NCI-H226 (cell line): ENCODE data around the gene TTLL7.
"Not testable (repeated sequence)": the region's sequence is repeated elsewhere in the genome, so short reads cannot be mapped to it uniquely, and the experiment has no call there.

Experiments
- DNase-seq: peaks from one replicate; pipeline ENCODE4 v3.0.0-alpha.2; 2015

The TTLL7 gene

GRCh38 chr1:83927701-83928100 lies 71.2 kb downstream of the TTLL7 start:
- DNase-seq: no peak

GRCh38 chr1:83927061-83927460 lies 71.9 kb downstream of the TTLL7 start:
- DNase-seq: no peak

- no peak for DNase-seq
Measured at GRCh38 chr1:83923553-83923952, 75.4 kb downstream of the TTLL7 start.

GRCh38 chr1:83922431-83922830 lies 76.5 kb downstream of the TTLL7 start:
- no peak for DNase-seq

GRCh38 chr1:83920320-83920719 lies 78.6 kb downstream of the TTLL7 start:
- peak; percentile 88 for DNase-seq

GRCh38 chr1:83919872-83920271 lies 79.1 kb downstream of the TTLL7 start:
- no peak for DNase-seq

- peak; percentile 58 for DNase-seq
Measured at GRCh38 chr1:83918688-83919285, 80.1 kb downstream of the TTLL7 start.

GRCh38 chr1:83917959-83918358 lies 81.0 kb downstream of the TTLL7 start:
- DNase-seq: no peak

GRCh38 chr1:83916094-83916493 lies 82.8 kb downstream of the TTLL7 start:
- not testable (repeated sequence) for DNase-seq

- no peak for DNase-seq
Measured at GRCh38 chr1:83912876-83913275, 86.1 kb downstream of the TTLL7 start.

GRCh38 chr1:83910461-83910860 lies 88.5 kb downstream of the TTLL7 start:
- no peak for DNase-seq

GRCh38 chr1:83909687-83910086 lies 89.2 kb downstream of the TTLL7 start:
- DNase-seq: no peak

GRCh38 chr1:83905315-83905907 lies 93.5 kb downstream of the TTLL7 start:
- no peak for DNase-seq

GRCh38 chr1:83901547-83902155 lies 97.3 kb downstream of the TTLL7 start:
- peak; percentile 50 for DNase-seq

- peak; percentile 52 for DNase-seq
Measured at GRCh38 chr1:83900524-83900923, 98.4 kb downstream of the TTLL7 start.

- peak; percentile 55 for DNase-seq
Measured at GRCh38 chr1:83897516-83897915, 101.4 kb downstream of the TTLL7 start.

GRCh38 chr1:83896299-83896698 lies 102.6 kb downstream of the TTLL7 start:
- no peak for DNase-seq

- DNase-seq: no peak
Measured at GRCh38 chr1:83889707-83890106, 109.2 kb downstream of the TTLL7 start.

- no peak for DNase-seq
Measured at GRCh38 chr1:83887483-83887882, 111.4 kb downstream of the TTLL7 start.

GRCh38 chr1:83883979-83884378 lies 115.0 kb downstream of the TTLL7 start:
- peak; percentile 39 for DNase-seq

GRCh38 chr1:83882906-83883305 lies 116.0 kb downstream of the TTLL7 start:
- DNase-seq: peak; percentile 23

- DNase-seq: no peak
Measured at GRCh38 chr1:83872515-83872914, 126.4 kb downstream of the TTLL7 start.

GRCh38 chr1:83864991-83865390 lies 133.9 kb downstream of the TTLL7 start:
- DNase-seq: no peak

GRCh38 chr1:83860490-83861221 lies 138.3 kb downstream of the TTLL7 start:
- no peak for DNase-seq
